Caco-2 (cell line): ENCODE results near the gene BRF1. TPM values are rescaled to one million over a fixed set of nuclear protein-coding genes. Genes with fewer than 3 reads are reported as not detected.
A peak's percentile ranks its signal among the peaks of the same experiment; 100 is the strongest.

Experiments used
- BruUV-seq: library from RNA; stranded (reverse); fragments of 400-500 nt; replicated peaks from 2 replicates; lab custom pipeline; 2021; lab: Mats Ljungman, UMichigan
- CTCF ChIA-PET: fragments of 300-600 bp; sonication (Branson Sonifier 250); formaldehyde crosslinking; loops from one replicate; lab custom pipeline; 2022; ENCODE audit warnings: antibody characterized with exemption; lab: Charles Lee
- POLR2A ChIA-PET: fragments of 300-600 bp; sonication (Branson Sonifier 250); formaldehyde crosslinking; loops from one replicate; lab custom pipeline; 2022; ENCODE audit warnings: antibody characterized with exemption; lab: Charles Lee
- DNase-seq, 2 experiments: peaks; one replicate each; pipeline versions ENCODE4 v3.0.0 to v3.0.0-alpha.2; 2020 to 2022
- H3K27me3 ChIP-seq: replicated peaks from 2 replicates; pipeline ENCODE4 v1.6.0; 2011; ENCODE audit warnings: low read length; ENCODE audit not compliant: control insufficient read depth, insufficient read depth
- H3K36me3 ChIP-seq: 2 replicates; pipeline ENCODE4 v1.5.1; 2011; ENCODE audit warnings: low read length; ENCODE audit not compliant: control insufficient read depth, insufficient read depth
- H3K4me1 ChIP-seq: fragments of 250-450 bp; sonication (Bioruptor Pico); 2 replicates; pipeline ENCODE4 v1.5.1; 2020; ENCODE audit warnings: mild to moderate bottlenecking
- H3K4me3 ChIP-seq: 2 replicates; pipeline ENCODE4 v1.5.1; 2011; ENCODE audit warnings: low read depth, mild to moderate bottlenecking, control low read depth, low read length
- H3K9me3 ChIP-seq: fragments of 250-450 bp; sonication (Bioruptor Pico); 2 replicates; pipeline ENCODE4 v1.5.1; 2020; ENCODE audit warnings: mild to moderate bottlenecking, moderate library complexity
- H3K27ac Mint-ChIP-seq: one replicate; pipeline ENCODE4 v1.8.0; 2022; ENCODE audit warnings: mixed read lengths; ENCODE audit not compliant: unreplicated experiment
- H3K27me3 Mint-ChIP-seq: one replicate; pipeline ENCODE4 v1.8.0; 2022; ENCODE audit warnings: mixed read lengths; ENCODE audit not compliant: insufficient read depth, unreplicated experiment
- H3K36me3 Mint-ChIP-seq: one replicate; pipeline ENCODE4 v1.8.0; 2022; ENCODE audit warnings: mild to moderate bottlenecking, mixed read lengths; ENCODE audit not compliant: insufficient read depth, unreplicated experiment
- H3K4me1 Mint-ChIP-seq: one replicate; pipeline ENCODE4 v1.8.0; 2022; ENCODE audit warnings: low read depth, mixed read lengths; ENCODE audit not compliant: unreplicated experiment
- H3K4me3 Mint-ChIP-seq: one replicate; pipeline ENCODE4 v1.8.0; 2022; ENCODE audit warnings: mild to moderate bottlenecking, moderate library complexity, mixed read lengths; ENCODE audit not compliant: unreplicated experiment
- H3K9me3 Mint-ChIP-seq: one replicate; pipeline ENCODE4 v1.8.0; 2022; ENCODE audit warnings: mixed read lengths; ENCODE audit not compliant: unreplicated experiment
- intact Hi-C: fragments of 100-400 bp; cut with micrococcal nuclease; formaldehyde crosslinking; loops from one replicate; pipeline ENCODE4 v1.10.0; 2022; ENCODE audit not compliant: unreplicated experiment
- total RNA-seq: library from RNA; stranded (reverse); gene quantifications from 2 replicates; pipeline ENCODE4 v1.2.3, GENCODE V29; 2022
- TF ChIP-seq, protein P1 (sequence below), 2 experiments: fragments of 200-600 bp in 1 of 2; IDR thresholded peaks; 1 replicate in 1 of 2; 2 replicates in 1 of 2; pipeline versions ENCODE4 v1.5.1 to v1.8.0; 2011 to 2022; ENCODE audit warnings: antibody characterized with exemption in 1 of 2, control low read depth in 1 of 2, inconsistent platforms in 1 of 2, low read depth in 1 of 2, low read length in 1 of 2, mild to moderate bottlenecking in 1 of 2, moderate library complexity in 1 of 2; ENCODE audit not compliant: insufficient read depth in 1 of 2, severe bottlenecking in 1 of 2, unreplicated experiment in 1 of 2

Gene BRF1
- total RNA-seq, 1 experiment from 2014 or later: 43.6 TPM

DNA sequence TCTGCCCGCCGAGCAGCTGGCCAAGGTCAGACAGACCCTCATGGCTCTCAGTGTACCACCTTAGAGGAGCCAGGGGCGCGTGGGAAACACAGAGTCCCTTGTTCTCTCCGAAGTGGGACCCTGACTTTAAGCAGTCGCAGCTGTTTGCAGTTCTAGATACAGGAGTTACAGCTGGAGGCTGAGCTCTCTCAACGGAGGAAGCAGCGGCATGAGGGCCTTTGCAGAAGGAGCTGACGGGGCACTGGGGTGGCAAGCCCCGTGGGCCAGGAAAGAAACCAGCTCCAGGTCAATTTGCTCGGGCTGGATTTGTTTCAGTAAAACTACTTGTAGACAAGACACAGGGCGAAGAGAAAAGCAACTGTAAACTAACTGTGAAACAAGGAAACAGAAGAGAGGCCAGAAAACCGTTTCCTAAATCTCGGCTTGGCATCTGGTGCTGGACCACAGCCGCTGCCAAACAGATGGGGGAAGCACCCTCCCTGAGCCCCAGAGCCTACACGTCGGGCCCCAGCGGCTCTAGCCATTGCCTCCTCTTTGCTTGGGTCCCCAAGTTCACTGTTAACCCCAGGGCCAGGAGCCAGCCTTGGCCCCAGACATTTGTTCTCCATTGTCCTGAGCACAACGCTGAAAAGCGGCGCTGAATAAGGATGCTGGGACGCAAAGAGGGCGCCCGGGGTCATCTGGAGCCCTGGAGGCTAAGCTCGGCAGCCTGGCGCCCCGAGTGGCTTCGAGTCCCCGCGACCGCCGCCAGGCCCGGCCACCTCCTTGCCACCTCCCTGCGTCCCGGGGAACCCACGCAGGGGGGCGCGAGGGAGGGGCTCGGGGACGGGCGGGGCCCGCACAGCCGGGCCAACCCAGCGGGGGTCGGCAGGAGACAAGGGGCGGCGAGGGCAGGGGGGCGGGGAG lies 12.8 kb upstream of the BRF1 start:
- no peaks in the 10 kb centered on the region for H3K36me3 ChIP-seq
- H3K4me3 ChIP-seq: peak overlapping the region; percentile 86
- Mint-ChIP-seq H3K27ac (peak overlapping the region; percentile 69), H3K36me3 (peaks cover 8% of the 10 kb centered on the region), H3K4me1 (no peaks in the 10 kb centered on the region), H3K27me3 (no peaks in the 10 kb centered on the region), H3K9me3 (no peaks in the 10 kb centered on the region), H3K4me3 (peak overlapping the region; percentile 73)
- ChIA-PET CTCF (interaction anchor here (0.9 to 2.1 kb wide), 4 partner anchors 13 to 167 kb away, joined by 5 to 9 read pairs (median 6); partner anchors contain the start of gene BRF1), POLR2A (interaction anchor here (0.6 to 2.1 kb wide), 5 partner anchors 13 to 1098 kb away, joined by 3 to 30 read pairs (median 3); partner anchors contain the start of genes BRF1 and BTBD6)
- peak in 1 of 2 experiments; percentile 46 for DNase-seq
- BruUV-seq: no TSS peak
- intact Hi-C loops: no loop called here
- H3K4me1 ChIP-seq: no peaks in the 10 kb centered on the region; the same call in 1 of the 2 replicates
- no peaks in the 10 kb centered on the region for H3K27me3 ChIP-seq
- no peaks in the 10 kb centered on the region for H3K9me3 ChIP-seq
- TF ChIP-seq, protein P1, sequence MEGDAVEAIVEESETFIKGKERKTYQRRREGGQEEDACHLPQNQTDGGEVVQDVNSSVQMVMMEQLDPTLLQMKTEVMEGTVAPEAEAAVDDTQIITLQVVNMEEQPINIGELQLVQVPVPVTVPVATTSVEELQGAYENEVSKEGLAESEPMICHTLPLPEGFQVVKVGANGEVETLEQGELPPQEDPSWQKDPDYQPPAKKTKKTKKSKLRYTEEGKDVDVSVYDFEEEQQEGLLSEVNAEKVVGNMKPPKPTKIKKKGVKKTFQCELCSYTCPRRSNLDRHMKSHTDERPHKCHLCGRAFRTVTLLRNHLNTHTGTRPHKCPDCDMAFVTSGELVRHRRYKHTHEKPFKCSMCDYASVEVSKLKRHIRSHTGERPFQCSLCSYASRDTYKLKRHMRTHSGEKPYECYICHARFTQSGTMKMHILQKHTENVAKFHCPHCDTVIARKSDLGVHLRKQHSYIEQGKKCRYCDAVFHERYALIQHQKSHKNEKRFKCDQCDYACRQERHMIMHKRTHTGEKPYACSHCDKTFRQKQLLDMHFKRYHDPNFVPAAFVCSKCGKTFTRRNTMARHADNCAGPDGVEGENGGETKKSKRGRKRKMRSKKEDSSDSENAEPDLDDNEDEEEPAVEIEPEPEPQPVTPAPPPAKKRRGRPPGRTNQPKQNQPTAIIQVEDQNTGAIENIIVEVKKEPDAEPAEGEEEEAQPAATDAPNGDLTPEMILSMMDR (IDR thresholded peaks at IDR 0.05; ENCODE audit: insufficient read depth in 1 of 2, low read depth in 1 of 2, low read length in 1 of 2, severe bottlenecking in 1 of 2, unreplicated experiment in 1 of 2): no peak

DNA sequence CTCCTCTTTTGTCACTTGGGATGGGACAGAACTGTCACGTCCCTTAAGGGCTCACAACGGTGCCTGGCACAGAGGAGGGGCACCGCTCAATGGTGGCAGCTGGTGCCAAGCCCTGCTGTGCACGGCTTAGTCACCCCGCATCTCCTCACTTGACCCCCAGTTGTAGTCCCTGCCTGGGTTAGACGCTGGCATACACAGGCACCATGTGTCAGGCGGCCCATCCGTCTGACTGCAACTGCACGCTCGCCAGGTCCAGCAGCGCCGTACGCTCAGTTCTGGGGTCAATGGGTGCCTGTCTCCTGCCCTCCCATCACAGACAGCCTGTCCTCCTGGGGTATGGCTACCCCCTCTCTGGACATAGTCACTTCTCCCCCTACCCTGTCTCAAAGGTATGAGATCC lies 12.2 kb upstream of the BRF1 start:
- H3K27me3 Mint-ChIP-seq: no peaks in the 10 kb centered on the region
- H3K4me3 ChIP-seq: no peak overlapping the region
- no peaks in the 10 kb centered on the region for H3K9me3 Mint-ChIP-seq
- H3K27me3 ChIP-seq: no peaks in the 10 kb centered on the region
- H3K9me3 ChIP-seq: no peaks in the 10 kb centered on the region
- TF ChIP-seq, protein P1 (IDR thresholded peaks at IDR 0.05; ENCODE audit: insufficient read depth in 1 of 2, low read depth in 1 of 2, low read length in 1 of 2, severe bottlenecking in 1 of 2, unreplicated experiment in 1 of 2): no peak
- CTCF ChIA-PET: interaction anchor here (2.0 to 2.1 kb wide), 2 partner anchors 12 to 22 kb away, joined by 7 to 9 read pairs; partner anchors contain the start of gene BRF1
- no peaks in the 10 kb centered on the region for H3K4me1 Mint-ChIP-seq
- H3K4me1 ChIP-seq: no peaks in the 10 kb centered on the region; the same call in 1 of the 2 replicates
- H3K36me3 ChIP-seq: no peaks in the 10 kb centered on the region
- peak overlapping the region; percentile 69 for H3K27ac Mint-ChIP-seq
- intact Hi-C loops: no loop called here
- peaks cover 8% of the 10 kb centered on the region for H3K36me3 Mint-ChIP-seq
- H3K4me3 Mint-ChIP-seq: peak overlapping the region; percentile 73
- no TSS peak for BruUV-seq
- POLR2A ChIA-PET: interaction anchor here (2.1 kb wide), 1 partner anchor 12 kb away, joined by 30 read pairs; the partner anchor contains the start of gene BRF1
- DNase-seq: no peak

DNA sequence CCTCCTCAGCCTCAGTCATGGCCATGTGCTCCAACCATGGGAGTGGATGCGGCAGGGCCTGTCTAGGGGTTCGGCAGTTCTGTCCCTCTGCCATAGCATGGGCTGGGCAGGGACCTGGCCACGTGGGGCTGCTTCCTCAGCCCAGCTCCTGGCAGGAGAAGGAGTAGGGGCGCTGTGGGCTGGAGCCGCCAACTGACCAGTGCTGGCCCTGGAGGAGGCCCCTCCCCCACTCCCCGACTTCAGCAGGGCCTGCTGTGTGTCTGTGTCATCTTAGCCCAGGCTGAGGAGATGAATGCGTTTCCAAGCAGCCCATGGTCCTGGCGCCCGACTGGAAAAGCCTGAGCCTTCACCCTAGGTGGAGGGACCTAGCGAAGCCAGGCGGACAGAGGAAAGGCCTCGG lies 11.0 kb upstream of the BRF1 start:
- no peaks in the 10 kb centered on the region; the same call in 1 of the 2 replicates for H3K4me1 ChIP-seq
- BruUV-seq: no TSS peak
- TF ChIP-seq, protein P1 (IDR thresholded peaks at IDR 0.05; ENCODE audit: insufficient read depth in 1 of 2, low read depth in 1 of 2, low read length in 1 of 2, severe bottlenecking in 1 of 2, unreplicated experiment in 1 of 2): no peak
- H3K9me3 ChIP-seq: no peaks in the 10 kb centered on the region
- no peak overlapping the region for H3K27ac Mint-ChIP-seq
- H3K27me3 Mint-ChIP-seq: no peaks in the 10 kb centered on the region
- no peak overlapping the region for H3K4me3 Mint-ChIP-seq
- H3K4me1 Mint-ChIP-seq: no peaks in the 10 kb centered on the region
- DNase-seq: no peak
- peaks cover 8% of the 10 kb centered on the region for H3K36me3 Mint-ChIP-seq
- H3K36me3 ChIP-seq: no peaks in the 10 kb centered on the region
- H3K27me3 ChIP-seq: no peaks in the 10 kb centered on the region
- intact Hi-C loops: no loop called here
- no peak overlapping the region for H3K4me3 ChIP-seq
- H3K9me3 Mint-ChIP-seq: no peaks in the 10 kb centered on the region
- ChIA-PET CTCF (no interaction called here), POLR2A (no interaction called here)
